Calu3 (cell line): ENCODE measurements around the gene FIP1L1. TPM values are rescaled to one million over a fixed set of nuclear protein-coding genes. Genes with fewer than 3 reads are reported as not detected.
"Not testable (repeated sequence)": the region's sequence is repeated elsewhere in the genome, so short reads cannot be mapped to it uniquely, and the experiment has no call there.

ENCODE experiments used
- BruUV-seq: library from RNA; stranded (reverse); fragments of 400-500 nt; replicated peaks from 2 replicates; lab custom pipeline; 2021; lab: Mats Ljungman, UMichigan
- CTCF ChIA-PET: fragments of 300-600 bp; sonication (Branson Sonifier 250); formaldehyde crosslinking; loops from one replicate; lab custom pipeline; 2022; ENCODE audit warnings: antibody characterized with exemption; lab: Charles Lee
- DNase-seq: peaks from one replicate; pipeline ENCODE4 v3.0.0; 2022
- H3K27ac Mint-ChIP-seq: one replicate; pipeline ENCODE4 v1.8.0; 2022; ENCODE audit warnings: mixed read lengths; ENCODE audit not compliant: unreplicated experiment
- H3K27me3 Mint-ChIP-seq: one replicate; pipeline ENCODE4 v1.8.0; 2022; ENCODE audit warnings: mixed read lengths; ENCODE audit not compliant: unreplicated experiment
- H3K36me3 Mint-ChIP-seq: one replicate; pipeline ENCODE4 v1.8.0; 2022; ENCODE audit warnings: mild to moderate bottlenecking, moderate library complexity, mixed read lengths; ENCODE audit not compliant: insufficient read depth, unreplicated experiment
- H3K4me1 Mint-ChIP-seq: one replicate; pipeline ENCODE4 v1.8.0; 2022; ENCODE audit warnings: mild to moderate bottlenecking, low read depth, mixed read lengths; ENCODE audit not compliant: unreplicated experiment
- H3K4me3 Mint-ChIP-seq: one replicate; pipeline ENCODE4 v1.8.0; 2022; ENCODE audit warnings: mild to moderate bottlenecking, low read depth, moderate library complexity, mixed read lengths; ENCODE audit not compliant: unreplicated experiment
- H3K9me3 Mint-ChIP-seq: one replicate; pipeline ENCODE4 v1.8.0; 2022; ENCODE audit warnings: low read depth, mixed read lengths; ENCODE audit not compliant: unreplicated experiment
- intact Hi-C: fragments of 100-400 bp; cut with micrococcal nuclease; formaldehyde crosslinking; loops from one replicate; pipeline ENCODE4 v1.10.0; 2022; ENCODE audit not compliant: unreplicated experiment
- total RNA-seq: library from RNA; stranded (reverse); gene quantifications from 2 replicates; pipeline ENCODE4 v1.2.3, GENCODE V29; 2022
- TF ChIP-seq, protein P1 (sequence below): fragments of 200-600 bp; IDR thresholded peaks from one replicate; pipeline ENCODE4 v1.8.0; 2022; ENCODE audit warnings: antibody characterized with exemption; ENCODE audit not compliant: unreplicated experiment

The FIP1L1 gene
- total RNA-seq, 1 experiment from 2014 or later, result 56.3 TPM

DNA sequence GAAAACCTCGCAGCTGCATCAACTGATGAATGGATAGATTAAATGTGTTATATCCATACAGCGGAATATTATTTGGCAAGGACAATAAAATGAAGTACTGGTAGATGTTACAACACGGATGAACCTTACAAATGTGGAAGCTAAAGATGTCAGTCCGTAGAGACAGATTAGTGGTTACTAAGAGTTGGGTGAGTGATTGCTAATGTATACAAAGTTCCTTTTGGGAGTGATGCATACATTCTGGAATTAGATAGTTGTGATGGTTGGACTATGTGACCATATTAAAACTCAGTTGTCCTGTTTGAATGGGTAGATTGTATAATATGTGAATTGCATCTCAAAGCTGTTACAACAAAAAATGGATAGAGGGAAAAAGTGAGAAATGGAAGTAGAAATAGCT, 2.8 kb downstream of the FIP1L1 start:
- H3K27me3 Mint-ChIP-seq, result no peaks in the 10 kb centered on the region
- CTCF ChIA-PET, result interaction anchor here (0.7 kb wide), 1 partner anchor 15 kb away, joined by 3 read pairs; no protein-coding TSS in a partner anchor
- no peak overlapping the region for H3K27ac Mint-ChIP-seq
- peak overlapping the region; percentile 94 for H3K4me3 Mint-ChIP-seq
- intact Hi-C loops, result no loop called here
- BruUV-seq, result no TSS peak
- H3K4me1 Mint-ChIP-seq, result peaks cover 13% of the 10 kb centered on the region
- H3K9me3 Mint-ChIP-seq, result no peaks in the 10 kb centered on the region
- TF ChIP-seq, protein P1, sequence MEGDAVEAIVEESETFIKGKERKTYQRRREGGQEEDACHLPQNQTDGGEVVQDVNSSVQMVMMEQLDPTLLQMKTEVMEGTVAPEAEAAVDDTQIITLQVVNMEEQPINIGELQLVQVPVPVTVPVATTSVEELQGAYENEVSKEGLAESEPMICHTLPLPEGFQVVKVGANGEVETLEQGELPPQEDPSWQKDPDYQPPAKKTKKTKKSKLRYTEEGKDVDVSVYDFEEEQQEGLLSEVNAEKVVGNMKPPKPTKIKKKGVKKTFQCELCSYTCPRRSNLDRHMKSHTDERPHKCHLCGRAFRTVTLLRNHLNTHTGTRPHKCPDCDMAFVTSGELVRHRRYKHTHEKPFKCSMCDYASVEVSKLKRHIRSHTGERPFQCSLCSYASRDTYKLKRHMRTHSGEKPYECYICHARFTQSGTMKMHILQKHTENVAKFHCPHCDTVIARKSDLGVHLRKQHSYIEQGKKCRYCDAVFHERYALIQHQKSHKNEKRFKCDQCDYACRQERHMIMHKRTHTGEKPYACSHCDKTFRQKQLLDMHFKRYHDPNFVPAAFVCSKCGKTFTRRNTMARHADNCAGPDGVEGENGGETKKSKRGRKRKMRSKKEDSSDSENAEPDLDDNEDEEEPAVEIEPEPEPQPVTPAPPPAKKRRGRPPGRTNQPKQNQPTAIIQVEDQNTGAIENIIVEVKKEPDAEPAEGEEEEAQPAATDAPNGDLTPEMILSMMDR, result no peak
- DNase-seq, result no peak
- H3K36me3 Mint-ChIP-seq, result peaks cover 28% of the 10 kb centered on the region

DNA sequence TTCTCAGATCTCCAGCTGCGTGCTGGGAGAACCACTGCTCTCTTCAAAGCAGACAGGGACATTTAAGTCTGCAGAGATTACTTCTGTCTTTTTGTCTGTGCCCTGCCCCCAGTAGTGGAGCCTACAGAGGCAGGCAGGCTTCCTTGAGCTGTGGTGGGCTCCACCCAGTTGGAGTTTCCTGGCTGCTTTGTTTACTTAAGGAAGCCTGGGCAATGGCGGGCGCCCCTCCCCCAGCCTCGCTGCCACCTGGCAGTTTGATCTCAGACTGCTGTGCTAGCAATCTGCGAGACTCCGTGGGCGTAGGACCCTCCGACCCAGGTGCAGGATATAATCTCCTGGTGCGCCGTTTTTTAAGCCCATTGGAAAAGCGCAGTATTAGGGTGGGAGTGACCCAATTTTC, 32.0 kb downstream of the FIP1L1 start:
- H3K9me3 Mint-ChIP-seq, H3K27me3 Mint-ChIP-seq, CTCF ChIA-PET, BruUV-seq, H3K4me1 Mint-ChIP-seq, H3K4me3 Mint-ChIP-seq, DNase-seq, H3K27ac Mint-ChIP-seq, intact Hi-C loops: not testable (repeated sequence)
- H3K36me3 Mint-ChIP-seq, result peaks cover 11% of the 10 kb centered on the region

GRCh38 chr4:53419208-53419607, 41.8 kb downstream of the FIP1L1 start:
- CTCF ChIA-PET, result no interaction called here
- Mint-ChIP-seq H3K36me3 (peaks cover 17% of the 10 kb centered on the region), H3K4me1 (no peaks in the 10 kb centered on the region), H3K9me3 (no peaks in the 10 kb centered on the region), H3K4me3 (no peak overlapping the region), H3K27me3 (no peaks in the 10 kb centered on the region), H3K27ac (no peak overlapping the region)
- TF ChIP-seq, protein P1, result no peak
- intact Hi-C loops, result no loop called here
- no peak for DNase-seq
- no TSS peak for BruUV-seq

DNA sequence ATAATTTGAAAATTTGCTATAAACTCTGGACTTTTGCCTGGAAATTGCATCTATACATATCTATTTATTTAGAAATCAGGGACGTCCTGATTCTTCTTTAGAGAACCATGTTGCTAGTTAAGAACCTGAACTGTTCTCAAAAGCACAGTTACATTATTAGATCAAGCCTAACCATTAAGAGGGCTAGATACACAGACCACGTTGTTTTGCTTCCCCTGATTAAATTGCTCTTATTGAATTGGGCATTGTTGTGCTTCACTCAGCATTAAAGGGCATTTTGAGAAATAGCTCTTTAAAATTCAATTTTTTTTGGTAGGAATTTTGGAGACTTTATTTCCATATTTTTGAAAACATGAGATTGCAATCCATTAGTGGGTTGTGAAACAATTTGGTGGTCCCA, 44.4 kb downstream of the FIP1L1 start:
- DNase-seq, result no peak
- H3K4me1 Mint-ChIP-seq, result no peaks in the 10 kb centered on the region
- no peak overlapping the region for H3K4me3 Mint-ChIP-seq
- no TSS peak for BruUV-seq
- no peak overlapping the region for H3K27ac Mint-ChIP-seq
- no peaks in the 10 kb centered on the region for H3K27me3 Mint-ChIP-seq
- intact Hi-C loops, result no loop called here
- H3K36me3 Mint-ChIP-seq, result peaks cover 6% of the 10 kb centered on the region
- no peaks in the 10 kb centered on the region for H3K9me3 Mint-ChIP-seq
- TF ChIP-seq, protein P1, result no peak
- CTCF ChIA-PET, result no interaction called here

GRCh38 chr4:53422367-53422766, 44.9 kb downstream of the FIP1L1 start:
- DNase-seq, result no peak
- Mint-ChIP-seq H3K9me3 (no peaks in the 10 kb centered on the region), H3K27ac (no peak overlapping the region), H3K27me3 (no peaks in the 10 kb centered on the region), H3K4me1 (no peaks in the 10 kb centered on the region), H3K36me3 (peaks cover 6% of the 10 kb centered on the region), H3K4me3 (no peak overlapping the region)
- BruUV-seq, result no TSS peak
- intact Hi-C loops, result no loop called here
- CTCF ChIA-PET, result no interaction called here
- TF ChIP-seq, protein P1, result no peak
